Hepatocyte (in vitro differentiated cells): ENCODE measurements around the gene DOCK1.

Experiments
- CTCF ChIP-seq: fragments of 200-600 bp; sonication (generic); IDR thresholded peaks from 2 replicates; pipeline ENCODE4 v1.5.1; 2016; ENCODE audit warnings: antibody characterized with exemption, mild to moderate bottlenecking; ENCODE audit not compliant: poor library complexity
- EZH2 ChIP-seq: fragments of 200-600 bp; sonication (generic); IDR thresholded peaks from 2 replicates; pipeline ENCODE4 v1.6.1; 2016; ENCODE audit warnings: antibody characterized with exemption, mild to moderate bottlenecking, borderline replicate concordance
- EZH2phosphoT487 ChIP-seq: fragments of 200-600 bp; sonication (generic); IDR thresholded peaks from one replicate; pipeline ENCODE4 v1.6.1; 2018; ENCODE audit warnings: antibody characterized with exemption, mild to moderate bottlenecking, low read depth, moderate library complexity; ENCODE audit not compliant: unreplicated experiment, severe bottlenecking

- TF ChIP-seq CTCF (no peak), EZH2 (no peak), EZH2phosphoT487 (no peak)
Measured at GRCh38 chr10:127016331-127016730, 111.1 kb downstream of the DOCK1 start.
